ENCODE results near the gene TPST1. TPM values are rescaled to one million over a fixed set of nuclear protein-coding genes. Genes with fewer than 3 reads are reported as not detected.

TPST1 gene
- total and polyA plus RNA-seq, 2 of the 8 experiments (the other 6 are each of a cell fraction or from before 2014, with no cell fraction given): 8.2 to 18.4 TPM

GRCh38 chr7:66205741-66206090, 582 bp downstream of the TPST1 start (continued):
- TF ChIP-seq, protein P1, sequence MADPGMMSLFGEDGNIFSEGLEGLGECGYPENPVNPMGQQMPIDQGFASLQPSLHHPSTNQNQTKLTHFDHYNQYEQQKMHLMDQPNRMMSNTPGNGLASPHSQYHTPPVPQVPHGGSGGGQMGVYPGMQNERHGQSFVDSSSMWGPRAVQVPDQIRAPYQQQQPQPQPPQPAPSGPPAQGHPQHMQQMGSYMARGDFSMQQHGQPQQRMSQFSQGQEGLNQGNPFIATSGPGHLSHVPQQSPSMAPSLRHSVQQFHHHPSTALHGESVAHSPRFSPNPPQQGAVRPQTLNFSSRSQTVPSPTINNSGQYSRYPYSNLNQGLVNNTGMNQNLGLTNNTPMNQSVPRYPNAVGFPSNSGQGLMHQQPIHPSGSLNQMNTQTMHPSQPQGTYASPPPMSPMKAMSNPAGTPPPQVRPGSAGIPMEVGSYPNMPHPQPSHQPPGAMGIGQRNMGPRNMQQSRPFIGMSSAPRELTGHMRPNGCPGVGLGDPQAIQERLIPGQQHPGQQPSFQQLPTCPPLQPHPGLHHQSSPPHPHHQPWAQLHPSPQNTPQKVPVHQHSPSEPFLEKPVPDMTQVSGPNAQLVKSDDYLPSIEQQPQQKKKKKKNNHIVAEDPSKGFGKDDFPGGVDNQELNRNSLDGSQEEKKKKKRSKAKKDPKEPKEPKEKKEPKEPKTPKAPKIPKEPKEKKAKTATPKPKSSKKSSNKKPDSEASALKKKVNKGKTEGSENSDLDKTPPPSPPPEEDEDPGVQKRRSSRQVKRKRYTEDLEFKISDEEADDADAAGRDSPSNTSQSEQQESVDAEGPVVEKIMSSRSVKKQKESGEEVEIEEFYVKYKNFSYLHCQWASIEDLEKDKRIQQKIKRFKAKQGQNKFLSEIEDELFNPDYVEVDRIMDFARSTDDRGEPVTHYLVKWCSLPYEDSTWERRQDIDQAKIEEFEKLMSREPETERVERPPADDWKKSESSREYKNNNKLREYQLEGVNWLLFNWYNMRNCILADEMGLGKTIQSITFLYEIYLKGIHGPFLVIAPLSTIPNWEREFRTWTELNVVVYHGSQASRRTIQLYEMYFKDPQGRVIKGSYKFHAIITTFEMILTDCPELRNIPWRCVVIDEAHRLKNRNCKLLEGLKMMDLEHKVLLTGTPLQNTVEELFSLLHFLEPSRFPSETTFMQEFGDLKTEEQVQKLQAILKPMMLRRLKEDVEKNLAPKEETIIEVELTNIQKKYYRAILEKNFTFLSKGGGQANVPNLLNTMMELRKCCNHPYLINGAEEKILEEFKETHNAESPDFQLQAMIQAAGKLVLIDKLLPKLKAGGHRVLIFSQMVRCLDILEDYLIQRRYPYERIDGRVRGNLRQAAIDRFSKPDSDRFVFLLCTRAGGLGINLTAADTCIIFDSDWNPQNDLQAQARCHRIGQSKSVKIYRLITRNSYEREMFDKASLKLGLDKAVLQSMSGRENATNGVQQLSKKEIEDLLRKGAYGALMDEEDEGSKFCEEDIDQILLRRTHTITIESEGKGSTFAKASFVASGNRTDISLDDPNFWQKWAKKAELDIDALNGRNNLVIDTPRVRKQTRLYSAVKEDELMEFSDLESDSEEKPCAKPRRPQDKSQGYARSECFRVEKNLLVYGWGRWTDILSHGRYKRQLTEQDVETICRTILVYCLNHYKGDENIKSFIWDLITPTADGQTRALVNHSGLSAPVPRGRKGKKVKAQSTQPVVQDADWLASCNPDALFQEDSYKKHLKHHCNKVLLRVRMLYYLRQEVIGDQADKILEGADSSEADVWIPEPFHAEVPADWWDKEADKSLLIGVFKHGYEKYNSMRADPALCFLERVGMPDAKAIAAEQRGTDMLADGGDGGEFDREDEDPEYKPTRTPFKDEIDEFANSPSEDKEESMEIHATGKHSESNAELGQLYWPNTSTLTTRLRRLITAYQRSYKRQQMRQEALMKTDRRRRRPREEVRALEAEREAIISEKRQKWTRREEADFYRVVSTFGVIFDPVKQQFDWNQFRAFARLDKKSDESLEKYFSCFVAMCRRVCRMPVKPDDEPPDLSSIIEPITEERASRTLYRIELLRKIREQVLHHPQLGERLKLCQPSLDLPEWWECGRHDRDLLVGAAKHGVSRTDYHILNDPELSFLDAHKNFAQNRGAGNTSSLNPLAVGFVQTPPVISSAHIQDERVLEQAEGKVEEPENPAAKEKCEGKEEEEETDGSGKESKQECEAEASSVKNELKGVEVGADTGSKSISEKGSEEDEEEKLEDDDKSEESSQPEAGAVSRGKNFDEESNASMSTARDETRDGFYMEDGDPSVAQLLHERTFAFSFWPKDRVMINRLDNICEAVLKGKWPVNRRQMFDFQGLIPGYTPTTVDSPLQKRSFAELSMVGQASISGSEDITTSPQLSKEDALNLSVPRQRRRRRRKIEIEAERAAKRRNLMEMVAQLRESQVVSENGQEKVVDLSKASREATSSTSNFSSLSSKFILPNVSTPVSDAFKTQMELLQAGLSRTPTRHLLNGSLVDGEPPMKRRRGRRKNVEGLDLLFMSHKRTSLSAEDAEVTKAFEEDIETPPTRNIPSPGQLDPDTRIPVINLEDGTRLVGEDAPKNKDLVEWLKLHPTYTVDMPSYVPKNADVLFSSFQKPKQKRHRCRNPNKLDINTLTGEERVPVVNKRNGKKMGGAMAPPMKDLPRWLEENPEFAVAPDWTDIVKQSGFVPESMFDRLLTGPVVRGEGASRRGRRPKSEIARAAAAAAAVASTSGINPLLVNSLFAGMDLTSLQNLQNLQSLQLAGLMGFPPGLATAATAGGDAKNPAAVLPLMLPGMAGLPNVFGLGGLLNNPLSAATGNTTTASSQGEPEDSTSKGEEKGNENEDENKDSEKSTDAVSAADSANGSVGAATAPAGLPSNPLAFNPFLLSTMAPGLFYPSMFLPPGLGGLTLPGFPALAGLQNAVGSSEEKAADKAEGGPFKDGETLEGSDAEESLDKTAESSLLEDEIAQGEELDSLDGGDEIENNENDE (IDR thresholded peaks at IDR 0.05; ENCODE audit: insufficient replicate concordance, low read length): no peak
- TF ChIP-seq RBBP5 (IDR thresholded peaks at IDR 0.05; ENCODE audit: borderline replicate concordance, low read depth, low read length) (0 out of 2 replicates have a peak, but pooled peaks have one; percentile 5), FOSL1 (IDR thresholded peaks at IDR 0.05; ENCODE audit: insufficient read depth, low read depth, low read length) (no peak), KDM4A (IDR thresholded peaks at IDR 0.05; ENCODE audit: low read depth, low read length, severe bottlenecking) (peak; percentile 45), TAF7 (optimal IDR thresholded peaks at IDR 0.05; ENCODE audit: borderline replicate concordance, low read depth, low read length) (no peak)

Data from H1 (cell line).